B cell (primary cell): ENCODE measurements around the gene TRAM2. TPM values are rescaled to one million over a fixed set of nuclear protein-coding genes. Genes with fewer than 3 reads are reported as not detected.

ENCODE experiments used
- ATAC-seq: fragments of 200-7000 bp; cut with Tn5 transposase; one replicate; pipeline ENCODE4 v1.10.0; 2021; ENCODE audit warnings: low read depth, mild to moderate bottlenecking, moderate number of reproducible peaks, moderate library complexity
- CTCF ChIA-PET: fragments of 350-600 bp; sonication (Branson Sonifier 250); formaldehyde crosslinking; loops from one replicate; lab custom pipeline; 2021; ENCODE audit warnings: antibody characterized with exemption, inconsistent platforms; lab: Charles Lee
- POLR2A ChIA-PET: fragments of 350-600 bp; sonication (Branson Sonifier 250); formaldehyde crosslinking; loops from one replicate; lab custom pipeline; 2021; ENCODE audit warnings: antibody characterized with exemption; lab: Charles Lee
- DNase-seq: peaks from one replicate; pipeline ENCODE4 v3.0.0; 2013
- H2AFZ ChIP-seq: 2 replicates; pipeline ENCODE4 v1.6.1; 2012; ENCODE audit warnings: mild to moderate bottlenecking, low read depth, low read length; ENCODE audit not compliant: insufficient read depth, poor library complexity, severe bottlenecking
- H3K27ac ChIP-seq, 2 donors: 1 replicate in 1 of 2; 2 replicates in 1 of 2; pipeline ENCODE4 v1.5.1; 2012 to 2013; ENCODE audit warnings: low read length in 2 of 2, mild to moderate bottlenecking in 2 of 2, moderate library complexity in 1 of 2
- H3K27me3 ChIP-seq, 4 experiments: fragments of 200-600 bp in 1 of 4; sonication (generic) in 1 of 4; replicated peaks in 1 of 4; 1 replicate in 2 of 4; 2 replicates in 2 of 4; pipeline versions ENCODE4 v1.6.1 to v1.7.0; 2013 to 2016; ENCODE audit warnings: low read length in 3 of 4, mild to moderate bottlenecking in 2 of 4, mixed read lengths in 1 of 4, moderate library complexity in 1 of 4; ENCODE audit not compliant: insufficient read depth in 4 of 4, control insufficient read depth in 3 of 4; ENCODE audit errors: control extremely low read depth in 1 of 4
- H3K36me3 ChIP-seq, 2 experiments: replicated peaks in 1 of 2; 1 replicate in 1 of 2; 2 replicates in 1 of 2; pipeline versions ENCODE4 v1.6.1 to v1.7.1; 2013; ENCODE audit warnings: low read length in 1 of 2; ENCODE audit not compliant: insufficient read depth in 2 of 2, control insufficient read depth in 1 of 2; ENCODE audit errors: control extremely low read depth in 1 of 2, extremely low read depth in 1 of 2
- H3K4me1 ChIP-seq, 2 donors: fragments of 200-600 bp in 1 of 2; sonication (generic) in 1 of 2; 1 replicate in 1 of 2; 2 replicates in 1 of 2; pipeline versions ENCODE4 v1.5.1 to v1.6.1; 2013 to 2017; ENCODE audit warnings: low read length in 2 of 2; ENCODE audit not compliant: control insufficient read depth in 2 of 2, insufficient read depth in 2 of 2
- H3K4me2 ChIP-seq: replicated peaks from 2 replicates; pipeline ENCODE3; 2012; ENCODE audit warnings: mild to moderate bottlenecking, low read depth, low read length; ENCODE audit not compliant: poor library complexity, severe bottlenecking
- H3K4me3 ChIP-seq, 5 experiments: fragments of 200-600 bp in 1 of 5; sonication (generic) in 1 of 5; 1 replicate in 3 of 5; 2 replicates in 2 of 5; pipeline versions ENCODE4 v1.5.1 to v1.7.0; 2011 to 2016; ENCODE audit warnings: low read length in 4 of 5, mild to moderate bottlenecking in 4 of 5, low read depth in 2 of 5, control low read depth in 1 of 5, moderate library complexity in 1 of 5; ENCODE audit not compliant: insufficient read depth in 1 of 5; ENCODE audit errors: control extremely low read depth in 1 of 5, extremely low read depth in 1 of 5
- H3K79me2 ChIP-seq: fragments of 200-600 bp; sonication (generic); one replicate; pipeline ENCODE4 v1.6.0; 2016; ENCODE audit warnings: low read length; ENCODE audit not compliant: control insufficient read depth, insufficient read depth
- H3K9ac ChIP-seq: fragments of 200-600 bp; sonication (generic); 2 replicates; pipeline ENCODE4 v1.6.1; 2017; ENCODE audit warnings: mild to moderate bottlenecking, low read length, moderate library complexity
- H3K9me3 ChIP-seq, 3 donors: one replicate each; pipeline versions ENCODE4 v1.6.1 to v1.7.1; 2013; ENCODE audit warnings: low read length in 2 of 3; ENCODE audit not compliant: control insufficient read depth in 2 of 3, insufficient read depth in 1 of 3; ENCODE audit errors: control extremely low read depth in 1 of 3
- H4K20me1 ChIP-seq: 2 replicates; pipeline ENCODE4 v1.6.0; 2012; ENCODE audit warnings: mild to moderate bottlenecking, low read length; ENCODE audit not compliant: insufficient read depth, control insufficient read depth, poor library complexity, severe bottlenecking
- H3K27ac Mint-ChIP-seq: one replicate; pipeline ENCODE4 v1.8.0; 2021; ENCODE audit warnings: mixed read lengths
- H3K27me3 Mint-ChIP-seq: one replicate; pipeline ENCODE4 v1.8.0; 2021; ENCODE audit warnings: mixed read lengths
- H3K4me1 Mint-ChIP-seq: one replicate; pipeline ENCODE4 v1.8.0; 2021; ENCODE audit warnings: mixed read lengths
- H3K4me3 Mint-ChIP-seq: one replicate; pipeline ENCODE4 v1.8.0; 2021; ENCODE audit warnings: mixed read lengths
- H3K9me3 Mint-ChIP-seq: one replicate; pipeline ENCODE4 v1.8.0; 2022; ENCODE audit warnings: mixed read lengths; ENCODE audit not compliant: insufficient read depth
- CTCF ChIP-seq: fragments of 200-600 bp; IDR thresholded peaks from one replicate; pipeline ENCODE4 v1.8.0; 2022; ENCODE audit warnings: antibody characterized with exemption, mild to moderate bottlenecking
- EZH2 ChIP-seq: IDR thresholded peaks from 2 replicates; pipeline ENCODE4 v1.6.1; 2012; ENCODE audit warnings: borderline replicate concordance, low read depth, mild to moderate bottlenecking, moderate library complexity, low read length; ENCODE audit not compliant: insufficient read depth, poor library complexity, severe bottlenecking
- WGBS: methylation state at CpG from one replicate; pipeline ENCODE4 v1.1.5; 2013; ENCODE audit warnings: missing lambda C conversion rate; ENCODE audit not compliant: insufficient coverage; 5-methylcytosine and 5-hydroxymethylcytosine counted together
- intact Hi-C: fragments of 100-400 bp; cut with micrococcal nuclease; formaldehyde crosslinking; loops from one replicate; pipeline ENCODE4 v1.10.0; 2022
- polyA plus RNA-seq: library from polyadenylated mRNA; depleted of rRNA; stranded (reverse); fragments of >200 nt; gene quantifications from 2 replicates; pipeline ENCODE4 v1.2.3, GENCODE V29; 2012
- total RNA-seq, 2 donors: library from RNA; stranded (reverse); fragments of 120-200 nt in 1 of 2; gene quantifications; 1 replicate in 1 of 2; 2 replicates in 1 of 2; pipeline versions ENCODE4 v1.2.3 to v1.2.4, GENCODE V29; 2013 to 2022

TRAM2 gene
- total and polyA plus RNA-seq, 2 donors (not counting 1 experiment from before 2014, with no cell fraction given): 9.0 to 13.3 TPM

DNA sequence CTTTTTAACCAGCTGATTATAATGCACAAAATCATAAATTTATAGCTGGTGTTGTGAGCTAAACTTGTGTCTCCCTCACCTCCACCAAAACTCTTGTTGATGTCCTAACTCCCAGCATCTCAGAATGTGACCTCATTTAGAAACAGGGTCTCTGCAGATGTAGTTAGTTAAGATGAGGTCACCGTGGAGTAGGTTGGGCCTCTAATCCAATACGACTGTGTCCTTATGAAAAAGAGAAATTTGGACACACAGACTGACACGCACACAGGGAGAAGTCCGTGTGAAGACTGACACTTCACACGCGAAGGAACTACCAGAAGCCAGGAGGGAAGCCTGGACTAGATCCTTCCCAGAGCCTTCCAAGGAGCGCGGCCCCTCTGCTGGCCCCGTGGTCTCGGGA, 46.5 kb downstream of the TRAM2 start:
- DNase-seq (no peak), ATAC-seq (no peak)
- ChIA-PET CTCF (interaction anchor here (0.6 to 1.8 kb wide), 3 partner anchors 45 to 124 kb away, joined by 3 to 5 read pairs (median 3); no protein-coding TSS in a partner anchor), POLR2A (no interaction called here)
- Histone ChIP-seq H3K4me1 (no peaks in the 10 kb centered on the region), H4K20me1 (no peaks in the 10 kb centered on the region), H3K4me3 (no peak overlapping the region), H3K79me2 (no peaks in the 10 kb centered on the region), H3K9ac (no peak overlapping the region), H3K27me3 (no peaks in the 10 kb centered on the region), H2AFZ (no peak overlapping the region), H3K9me3 (no peaks in the 10 kb centered on the region), H3K4me2 (no peak overlapping the region), H3K36me3 (peaks cover 0 to 8% of the 10 kb centered on the region in 2 experiments), H3K27ac (no peak overlapping the region)
- TF ChIP-seq CTCF (no peak), EZH2 (no peak)
- no peak overlapping the region for H3K27ac Mint-ChIP-seq
- peaks cover 1% of the 10 kb centered on the region for H3K4me1 Mint-ChIP-seq
- H3K9me3 Mint-ChIP-seq: no peaks in the 10 kb centered on the region
- H3K4me3 Mint-ChIP-seq: no peak overlapping the region
- intact Hi-C loops: no loop called here
- WGBS: 98% methylated on average over 10 of the region's 10 CpGs
- H3K27me3 Mint-ChIP-seq: no peaks in the 10 kb centered on the region

DNA sequence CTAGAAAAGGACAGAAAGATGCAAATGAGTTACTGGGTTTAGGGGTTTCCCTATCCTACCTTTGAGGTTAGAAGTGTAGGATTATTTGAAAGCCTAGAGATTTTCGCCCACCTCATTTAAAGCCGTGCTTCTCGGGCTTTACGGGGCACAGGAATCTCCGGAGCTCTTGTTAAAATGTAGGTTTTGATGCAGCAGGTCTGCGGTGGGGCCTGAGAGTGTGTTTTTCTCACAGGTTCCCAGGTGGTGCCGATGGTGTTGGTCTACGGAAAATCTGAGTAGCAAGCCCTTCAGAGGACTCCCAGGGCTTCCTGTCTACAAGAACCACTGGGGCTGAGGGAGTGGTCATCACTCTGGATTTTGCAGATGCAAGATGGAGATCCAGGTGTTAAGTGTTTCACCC, 47.5 kb downstream of the TRAM2 start:
- Mint-ChIP-seq H3K9me3 (no peaks in the 10 kb centered on the region), H3K27me3 (no peaks in the 10 kb centered on the region), H3K4me3 (no peak overlapping the region), H3K4me1 (peaks cover 1% of the 10 kb centered on the region), H3K27ac (no peak overlapping the region)
- no peaks in the 10 kb centered on the region for H3K27me3 ChIP-seq
- no peak for DNase-seq
- H3K4me2 ChIP-seq: no peak overlapping the region
- ChIA-PET CTCF (interaction anchor here (0.7 kb wide), 1 partner anchor 122 kb away, joined by 3 read pairs; no protein-coding TSS in a partner anchor), POLR2A (no interaction called here)
- WGBS: 98% methylated on average over 8 of the region's 8 CpGs
- ATAC-seq: no peak
- no peaks in the 10 kb centered on the region for H3K4me1 ChIP-seq
- no peak overlapping the region for H3K27ac ChIP-seq
- peaks cover 0 to 9% of the 10 kb centered on the region in 2 experiments for H3K36me3 ChIP-seq
- H2AFZ ChIP-seq: no peak overlapping the region
- H3K9me3 ChIP-seq: no peaks in the 10 kb centered on the region
- no peaks in the 10 kb centered on the region for H4K20me1 ChIP-seq
- H3K4me3 ChIP-seq: no peak overlapping the region
- no peak overlapping the region for H3K9ac ChIP-seq
- intact Hi-C loops: no loop called here
- H3K79me2 ChIP-seq: no peaks in the 10 kb centered on the region
- TF ChIP-seq CTCF: no peak
- no peak for TF ChIP-seq EZH2
